OCI-LY1 (cell line): ENCODE data around the gene SH3RF1.

ENCODE experiments used
- H2AFZ ChIP-seq: fragments of 200-600 bp; sonication (generic), shearing (Covaris generic); 2 replicates; pipeline ENCODE4 v1.6.0; 2014; ENCODE audit warnings: antibody characterized with exemption, mild to moderate bottlenecking, low read length
- H3F3A ChIP-seq: fragments of 200-600 bp; sonication (generic), shearing (Covaris generic); 2 replicates; pipeline ENCODE4 v1.6.0; 2014; ENCODE audit warnings: mild to moderate bottlenecking, antibody characterized with exemption, low read length, moderate library complexity; ENCODE audit not compliant: insufficient read depth
- H3K27ac ChIP-seq: fragments of 200-600 bp; sonication (generic); 2 replicates; pipeline ENCODE4 v1.5.1; 2014; ENCODE audit warnings: low read length, mixed run types, mild to moderate bottlenecking, low read depth; ENCODE audit not compliant: poor library complexity, severe bottlenecking
- H3K27me3 ChIP-seq: fragments of 200-600 bp; sonication (generic); 2 replicates; pipeline ENCODE4 v1.6.0; 2014; ENCODE audit warnings: antibody characterized with exemption, mild to moderate bottlenecking, low read length, moderate library complexity; ENCODE audit not compliant: insufficient read depth
- H3K36me3 ChIP-seq: fragments of 200-600 bp; sonication (generic); 2 replicates; pipeline ENCODE4 v1.6.1; 2014; ENCODE audit warnings: mild to moderate bottlenecking, antibody characterized with exemption, low read length, moderate library complexity, mixed read lengths; ENCODE audit not compliant: insufficient read depth
- H3K4me1 ChIP-seq: fragments of 200-600 bp; sonication (generic); 2 replicates; pipeline ENCODE4 v1.5.1; 2014; ENCODE audit warnings: mild to moderate bottlenecking, low read length, moderate library complexity; ENCODE audit not compliant: insufficient read depth, severe bottlenecking
- H3K4me2 ChIP-seq: fragments of 200-600 bp; sonication (generic), shearing (Covaris generic); 2 replicates; pipeline ENCODE4 v1.6.1; 2014; ENCODE audit warnings: low read length
- H3K4me3 ChIP-seq: fragments of 200-600 bp; sonication (generic); 2 replicates; pipeline ENCODE4 v1.5.1; 2014; ENCODE audit warnings: low read length, low read depth, mild to moderate bottlenecking, mixed read lengths; ENCODE audit not compliant: poor library complexity, severe bottlenecking
- H3K79me2 ChIP-seq: fragments of 200-600 bp; shearing (Covaris generic); 2 replicates; pipeline ENCODE4 v1.6.1; 2016; ENCODE audit warnings: mixed run types, low read length, mixed read lengths; ENCODE audit not compliant: insufficient read depth
- H3K9ac ChIP-seq: fragments of 200-600 bp; sonication (generic), shearing (Covaris generic); 2 replicates; pipeline ENCODE4 v1.6.1; 2014; ENCODE audit warnings: mild to moderate bottlenecking, low read length, mixed read lengths
- H3K9me2 ChIP-seq: fragments of 200-600 bp; sonication (generic), shearing (Covaris generic); 2 replicates; pipeline ENCODE4 v1.6.1; 2014; ENCODE audit warnings: low read depth, mild to moderate bottlenecking, low read length, mixed read lengths
- H3K9me3 ChIP-seq: fragments of 200-600 bp; shearing (Covaris generic); 2 replicates; pipeline ENCODE4 v1.6.1; 2014; ENCODE audit warnings: low read length, mixed read lengths
- H4K20me1 ChIP-seq: fragments of 200-600 bp; sonication (generic), shearing (Covaris generic); 2 replicates; pipeline ENCODE4 v1.6.0; 2016; ENCODE audit warnings: mild to moderate bottlenecking, low read length; ENCODE audit not compliant: insufficient read depth
- CTCF ChIP-seq: fragments of 200-600 bp; sonication (generic), shearing (Covaris generic); IDR thresholded peaks from 2 replicates; pipeline ENCODE4 v1.5.1; 2017; ENCODE audit warnings: mild to moderate bottlenecking, antibody characterized with exemption, low read length, moderate library complexity, mixed read lengths
- EZH2 ChIP-seq: fragments of 200-600 bp; sonication (generic), shearing (Covaris generic); IDR thresholded peaks from 2 replicates; pipeline ENCODE4 v1.8.0; 2017; ENCODE audit warnings: borderline replicate concordance, mixed run types, mild to moderate bottlenecking, antibody characterized with exemption, low read length, moderate library complexity, mixed read lengths

SH3RF1 gene

GRCh38 chr4:169222761-169223160, 48.0 kb downstream of the SH3RF1 start:
- H3K4me2 ChIP-seq, result no peak overlapping the region
- H3K4me3 ChIP-seq, result no peak overlapping the region
- H4K20me1 ChIP-seq, result no peaks in the 10 kb centered on the region
- H3F3A ChIP-seq, result no peaks in the 10 kb centered on the region
- no peak overlapping the region for H3K27ac ChIP-seq
- no peak overlapping the region for H3K9ac ChIP-seq
- H3K4me1 ChIP-seq, result no peaks in the 10 kb centered on the region
- no peak for TF ChIP-seq EZH2
- TF ChIP-seq CTCF, result no peak
- H2AFZ ChIP-seq, result no peak overlapping the region
- no peaks in the 10 kb centered on the region for H3K36me3 ChIP-seq
- no peaks in the 10 kb centered on the region for H3K9me2 ChIP-seq
- H3K79me2 ChIP-seq, result no peaks in the 10 kb centered on the region
- H3K9me3 ChIP-seq, result no peaks in the 10 kb centered on the region
- no peaks in the 10 kb centered on the region for H3K27me3 ChIP-seq

- Histone ChIP-seq H2AFZ (no peak overlapping the region), H3K4me1 (no peaks in the 10 kb centered on the region), H3K4me3 (no peak overlapping the region), H3K9me2 (no peaks in the 10 kb centered on the region), H3K79me2 (no peaks in the 10 kb centered on the region), H3K27ac (no peak overlapping the region), H3K9ac (no peak overlapping the region), H3K4me2 (no peak overlapping the region), H3F3A (no peaks in the 10 kb centered on the region), H3K36me3 (no peaks in the 10 kb centered on the region), H3K9me3 (no peaks in the 10 kb centered on the region), H4K20me1 (no peaks in the 10 kb centered on the region), H3K27me3 (no peaks in the 10 kb centered on the region)
- TF ChIP-seq EZH2 (no peak), CTCF (no peak)
Observed at GRCh38 chr4:169221662-169222061, 49.1 kb downstream of the SH3RF1 start.

GRCh38 chr4:169220854-169221411, 49.8 kb downstream of the SH3RF1 start:
- TF ChIP-seq EZH2 (no peak), CTCF (no peak)
- H3K36me3 ChIP-seq, result no peaks in the 10 kb centered on the region
- H3K9me3 ChIP-seq, result no peaks in the 10 kb centered on the region
- no peaks in the 10 kb centered on the region for H3K79me2 ChIP-seq
- H2AFZ ChIP-seq, result no peak overlapping the region
- H4K20me1 ChIP-seq, result no peaks in the 10 kb centered on the region
- H3K27me3 ChIP-seq, result no peaks in the 10 kb centered on the region
- no peak overlapping the region for H3K9ac ChIP-seq
- H3K27ac ChIP-seq, result no peak overlapping the region
- H3K4me1 ChIP-seq, result no peaks in the 10 kb centered on the region
- no peaks in the 10 kb centered on the region for H3F3A ChIP-seq
- H3K4me2 ChIP-seq, result no peak overlapping the region
- H3K9me2 ChIP-seq, result no peaks in the 10 kb centered on the region
- no peak overlapping the region for H3K4me3 ChIP-seq
